ENCODE results near the gene PZP. TPM values are rescaled to one million over a fixed set of nuclear protein-coding genes. Genes with fewer than 3 reads are reported as not detected.

The PZP gene
- total RNA-seq, 2 experiments from 2014 or later: not detected

GRCh38 chr12:9111525-9111924, 96.7 kb downstream of the PZP start:
- POLR2A ChIA-PET: no interaction called here
- Mint-ChIP-seq H3K27ac (no peak overlapping the region), H3K9me3 (no peaks in the 10 kb centered on the region), H3K36me3 (ENCODE audit: low read depth) (no peaks in the 10 kb centered on the region), H3K4me3 (no peak overlapping the region), H3K27me3 (no peaks in the 10 kb centered on the region), H3K4me1 (peaks cover 7% of the 10 kb centered on the region)
- DNase-seq: no peak
- CTCF ChIA-PET: interaction anchor here (0.8 kb wide), 1 partner anchor 10 kb away, joined by 3 read pairs; no protein-coding TSS in a partner anchor

DNA sequence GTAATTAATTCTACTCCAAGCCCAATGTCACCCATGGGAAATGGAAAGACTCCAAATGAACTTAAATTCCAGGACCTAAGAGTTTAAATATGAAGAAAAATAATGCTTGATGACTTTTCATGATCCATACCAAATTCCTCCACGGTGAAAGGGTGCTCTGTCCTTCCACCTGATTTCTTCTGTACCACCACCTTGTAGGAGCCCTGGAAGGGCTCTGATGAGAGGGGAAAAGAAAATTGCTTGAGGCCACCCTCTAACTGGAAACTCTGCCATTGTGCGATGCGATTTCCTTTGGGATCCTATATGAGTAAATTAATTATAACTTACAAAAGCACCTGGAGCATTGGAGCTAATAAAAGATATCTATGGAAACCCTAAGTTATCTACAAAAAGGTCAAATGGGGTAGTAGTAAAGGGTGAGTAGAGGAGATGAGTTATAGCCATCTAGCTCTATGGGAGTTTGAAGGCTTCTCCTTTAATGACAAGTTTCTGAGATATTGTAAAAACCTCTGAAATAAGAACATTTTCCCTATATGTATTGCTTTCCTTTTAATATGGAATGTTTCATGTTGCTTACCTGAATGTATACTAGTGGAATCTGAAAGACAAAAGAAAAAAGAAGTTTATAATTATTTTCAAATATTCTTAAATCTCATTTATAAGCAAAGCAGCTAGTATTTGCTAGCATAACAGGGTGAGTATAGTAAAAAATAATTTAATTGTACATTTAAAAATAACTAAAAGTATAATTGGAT, 98.3 kb downstream of the PZP start:
- Mint-ChIP-seq H3K4me1 (no peaks in the 10 kb centered on the region), H3K36me3 (ENCODE audit: low read depth) (no peaks in the 10 kb centered on the region), H3K27me3 (no peaks in the 10 kb centered on the region), H3K9me3 (no peaks in the 10 kb centered on the region), H3K4me3 (no peak overlapping the region), H3K27ac (no peak overlapping the region)
- DNase-seq: no peak
- ChIA-PET CTCF (no interaction called here), POLR2A (no interaction called here)

- no peak for DNase-seq
- Mint-ChIP-seq H3K4me3 (no peak overlapping the region), H3K27me3 (no peaks in the 10 kb centered on the region), H3K4me1 (no peaks in the 10 kb centered on the region), H3K36me3 (ENCODE audit: low read depth) (no peaks in the 10 kb centered on the region), H3K9me3 (no peaks in the 10 kb centered on the region), H3K27ac (no peak overlapping the region)
- ChIA-PET POLR2A (no interaction called here), CTCF (no interaction called here)
These were observed 99.0 kb downstream of the PZP start for GRCh38 chr12:9109213-9109522.

GRCh38 chr12:9108504-9109212, 99.5 kb downstream of the PZP start:
- ChIA-PET CTCF (no interaction called here), POLR2A (no interaction called here)
- Mint-ChIP-seq H3K36me3 (ENCODE audit: low read depth) (no peaks in the 10 kb centered on the region), H3K4me3 (no peak overlapping the region), H3K27me3 (no peaks in the 10 kb centered on the region), H3K4me1 (no peaks in the 10 kb centered on the region), H3K9me3 (no peaks in the 10 kb centered on the region), H3K27ac (no peak overlapping the region)
- DNase-seq: no peak

DNA sequence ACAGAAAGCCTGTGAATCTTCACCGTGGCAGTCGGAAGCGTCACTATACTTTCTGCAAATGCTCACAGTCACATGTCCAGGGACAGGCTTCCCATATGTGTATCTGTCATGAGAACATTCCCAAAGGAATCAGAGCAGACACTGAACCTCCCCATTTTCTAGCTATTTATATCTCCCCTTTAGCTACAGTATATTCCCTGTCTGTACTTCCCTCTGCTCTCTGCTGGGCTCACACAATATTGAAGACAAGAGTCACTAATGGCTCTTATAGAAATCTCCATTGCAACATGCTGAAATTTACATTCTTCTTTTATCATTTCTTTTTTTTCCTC, 100.7 kb downstream of the PZP start:
- no peak for DNase-seq
- ChIA-PET POLR2A (no interaction called here), CTCF (interaction anchor here (0.6 kb wide), 1 partner anchor 450 kb away, joined by 3 read pairs; no protein-coding TSS in a partner anchor)
- Mint-ChIP-seq H3K36me3 (ENCODE audit: low read depth) (no peaks in the 10 kb centered on the region), H3K27ac (no peak overlapping the region), H3K27me3 (no peaks in the 10 kb centered on the region), H3K4me3 (no peak overlapping the region), H3K4me1 (no peaks in the 10 kb centered on the region), H3K9me3 (no peaks in the 10 kb centered on the region)

- CTCF ChIA-PET: no interaction called here
- H3K36me3 Mint-ChIP-seq (ENCODE audit: low read depth): no peaks in the 10 kb centered on the region
- no peaks in the 10 kb centered on the region for H3K4me1 Mint-ChIP-seq
- POLR2A ChIA-PET: no interaction called here
- H3K27ac Mint-ChIP-seq: no peak overlapping the region
- DNase-seq: no peak
- H3K4me3 Mint-ChIP-seq: no peak overlapping the region
- H3K9me3 Mint-ChIP-seq: no peaks in the 10 kb centered on the region
- no peaks in the 10 kb centered on the region for H3K27me3 Mint-ChIP-seq
These were observed 101.3 kb downstream of the PZP start for GRCh38 chr12:9106610-9107541.

GRCh38 chr12:9106067-9106466, 102.1 kb downstream of the PZP start:
- H3K4me1 Mint-ChIP-seq: no peaks in the 10 kb centered on the region
- H3K9me3 Mint-ChIP-seq: no peaks in the 10 kb centered on the region
- H3K27me3 Mint-ChIP-seq: no peaks in the 10 kb centered on the region

GRCh38 chr12:9104767-9105423, 103.3 kb downstream of the PZP start:
- CTCF ChIA-PET: no interaction called here
- Mint-ChIP-seq H3K36me3 (ENCODE audit: low read depth) (no peaks in the 10 kb centered on the region), H3K27ac (no peak overlapping the region)

More at GRCh38 chr12:9106067-9106466, 102.1 kb downstream of the PZP start:
- ChIA-PET POLR2A (no interaction called here), CTCF (no interaction called here)
- Mint-ChIP-seq H3K4me3 (no peak overlapping the region), H3K27ac (no peak overlapping the region), H3K36me3 (ENCODE audit: low read depth) (no peaks in the 10 kb centered on the region)
- no peak for DNase-seq

DNA sequence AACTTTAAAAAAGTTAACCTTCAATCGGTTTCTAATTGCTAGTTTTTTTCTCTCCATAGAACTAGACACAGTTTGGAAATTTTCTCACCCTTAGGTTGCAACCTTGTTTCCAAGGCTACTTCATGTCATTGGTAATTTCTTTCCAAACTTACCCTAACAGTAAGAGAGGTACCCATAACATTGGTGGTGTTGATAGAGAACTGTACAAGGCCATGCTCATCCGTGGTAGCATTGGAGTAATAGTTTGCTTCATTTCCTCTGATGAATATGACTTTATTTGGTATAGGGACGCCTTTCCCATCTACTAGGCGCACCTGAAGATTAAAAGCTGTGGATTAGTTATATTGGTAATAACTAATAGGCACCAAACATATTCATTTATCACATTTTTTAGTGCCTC, 104.1 kb downstream of the PZP start:
- H3K36me3 Mint-ChIP-seq (ENCODE audit: low read depth): no peaks in the 10 kb centered on the region
- H3K4me1 Mint-ChIP-seq: no peaks in the 10 kb centered on the region
- no peak overlapping the region for H3K4me3 Mint-ChIP-seq
- H3K27me3 Mint-ChIP-seq: no peaks in the 10 kb centered on the region
- no peak overlapping the region for H3K27ac Mint-ChIP-seq
- CTCF ChIA-PET: interaction anchor here (1.8 kb wide), 1 partner anchor 560 kb away, joined by 4 read pairs; no protein-coding TSS in a partner anchor
- H3K9me3 Mint-ChIP-seq: no peaks in the 10 kb centered on the region
- DNase-seq: no peak
- POLR2A ChIA-PET: no interaction called here

More at GRCh38 chr12:9104767-9105423, 103.3 kb downstream of the PZP start:
- no peak for DNase-seq
- POLR2A ChIA-PET: no interaction called here
- Mint-ChIP-seq H3K4me1 (no peaks in the 10 kb centered on the region), H3K27me3 (no peaks in the 10 kb centered on the region), H3K4me3 (no peak overlapping the region), H3K9me3 (no peaks in the 10 kb centered on the region)

GRCh38 chr12:9103050-9103849, 104.9 kb downstream of the PZP start:
- no peak for DNase-seq
- H3K9me3 Mint-ChIP-seq: no peaks in the 10 kb centered on the region
- H3K4me1 Mint-ChIP-seq: no peaks in the 10 kb centered on the region
- ChIA-PET CTCF (interaction anchor here (1.8 kb wide), 1 partner anchor 559 kb away, joined by 4 read pairs; no protein-coding TSS in a partner anchor), POLR2A (no interaction called here)
- H3K27ac Mint-ChIP-seq: no peak overlapping the region
- no peaks in the 10 kb centered on the region for H3K36me3 Mint-ChIP-seq (ENCODE audit: low read depth)
- H3K4me3 Mint-ChIP-seq: no peak overlapping the region
- H3K27me3 Mint-ChIP-seq: no peaks in the 10 kb centered on the region

DNA sequence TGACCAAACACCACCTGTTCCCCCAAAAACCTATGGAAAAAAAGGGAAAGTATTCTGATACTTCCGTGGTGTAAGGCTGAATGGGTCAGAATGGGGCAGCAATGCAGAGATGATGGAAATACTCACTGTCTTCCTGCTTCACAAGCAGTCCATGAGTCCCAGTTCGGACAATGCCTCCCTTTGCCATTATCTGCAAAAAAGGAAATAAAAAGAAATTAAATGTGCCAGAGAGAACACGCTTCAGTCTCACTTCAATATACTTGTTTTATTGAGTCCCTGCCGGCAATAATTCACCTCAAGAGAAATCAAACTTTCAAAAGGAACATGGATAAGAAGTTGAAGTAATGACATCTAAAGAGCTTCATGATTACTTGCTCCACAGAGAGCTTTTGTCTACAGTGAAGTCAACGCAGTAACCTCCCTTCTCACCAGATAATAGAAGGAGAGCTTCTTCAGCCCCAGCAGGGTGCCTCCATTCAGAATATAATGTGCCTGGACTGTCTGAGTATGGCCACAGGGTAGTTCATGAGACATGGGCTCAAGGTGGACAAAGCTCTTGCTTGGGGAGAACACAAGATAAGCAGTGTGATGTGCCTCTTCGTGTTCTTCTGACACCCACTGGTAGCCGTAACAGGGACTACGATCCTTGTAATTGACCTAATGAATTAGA, 107.0 kb downstream of the PZP start:
- H3K9me3 Mint-ChIP-seq: no peaks in the 10 kb centered on the region
- ChIA-PET POLR2A (no interaction called here), CTCF (interaction anchor here (1.0 kb wide), 1 partner anchor 10 kb away, joined by 3 read pairs; no protein-coding TSS in a partner anchor)
- no peak overlapping the region for H3K4me3 Mint-ChIP-seq
- no peak for DNase-seq
- no peaks in the 10 kb centered on the region for H3K27me3 Mint-ChIP-seq
- H3K27ac Mint-ChIP-seq: no peak overlapping the region
- H3K36me3 Mint-ChIP-seq (ENCODE audit: low read depth): no peaks in the 10 kb centered on the region
- H3K4me1 Mint-ChIP-seq: no peaks in the 10 kb centered on the region

GRCh38 chr12:9099552-9100190, 108.5 kb downstream of the PZP start:
- POLR2A ChIA-PET: no interaction called here
- no peaks in the 10 kb centered on the region for H3K36me3 Mint-ChIP-seq (ENCODE audit: low read depth)
- H3K4me1 Mint-ChIP-seq: no peaks in the 10 kb centered on the region
- no peaks in the 10 kb centered on the region for H3K27me3 Mint-ChIP-seq
- H3K27ac Mint-ChIP-seq: no peak overlapping the region
- no peak for DNase-seq
- H3K4me3 Mint-ChIP-seq: no peak overlapping the region
- H3K9me3 Mint-ChIP-seq: no peaks in the 10 kb centered on the region
- CTCF ChIA-PET: no interaction called here
